Hematopoietic multipotent progenitor cell (in vitro differentiated cells): ENCODE measurements around the gene EGFLAM. TPM values are rescaled to one million over a fixed set of nuclear protein-coding genes. Genes with fewer than 3 reads are reported as not detected.

Source experiments
- DNase-seq, 3 donors: peaks; one replicate each; pipeline ENCODE4 v3.0.0-alpha.2; 2011 to 2015; ENCODE audit warnings: low read depth in 2 of 3, low spot score in 2 of 3
- total RNA-seq: library from RNA; depleted of rRNA; stranded (reverse); fragments of >200 nt; gene quantifications from one replicate; pipeline ENCODE4 v1.2.3, GENCODE V29; 2012

Gene EGFLAM
- total RNA-seq, 1 donor: under 0.01 TPM

DNA sequence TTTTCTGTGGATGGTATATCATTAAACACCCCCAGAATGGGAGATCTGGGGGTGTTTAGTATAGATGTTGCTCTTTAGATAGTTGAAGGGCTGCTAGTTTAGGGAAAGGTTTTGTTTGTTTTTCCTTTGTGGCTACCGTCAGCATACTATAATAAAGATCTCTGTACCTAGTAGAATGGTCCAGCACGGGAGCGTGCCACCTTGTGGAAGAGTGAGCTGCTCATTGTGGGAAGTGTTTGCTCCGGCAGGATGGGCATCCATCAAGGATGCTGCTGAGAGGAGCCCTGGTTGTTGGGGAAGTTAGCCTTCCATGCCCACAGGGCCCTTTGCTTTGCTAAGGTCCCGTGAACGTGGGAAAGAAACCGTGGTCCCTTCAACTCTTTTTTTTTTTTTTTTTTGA is 185.0 kb downstream of the EGFLAM start:
- DNase-seq: no peak

DNA sequence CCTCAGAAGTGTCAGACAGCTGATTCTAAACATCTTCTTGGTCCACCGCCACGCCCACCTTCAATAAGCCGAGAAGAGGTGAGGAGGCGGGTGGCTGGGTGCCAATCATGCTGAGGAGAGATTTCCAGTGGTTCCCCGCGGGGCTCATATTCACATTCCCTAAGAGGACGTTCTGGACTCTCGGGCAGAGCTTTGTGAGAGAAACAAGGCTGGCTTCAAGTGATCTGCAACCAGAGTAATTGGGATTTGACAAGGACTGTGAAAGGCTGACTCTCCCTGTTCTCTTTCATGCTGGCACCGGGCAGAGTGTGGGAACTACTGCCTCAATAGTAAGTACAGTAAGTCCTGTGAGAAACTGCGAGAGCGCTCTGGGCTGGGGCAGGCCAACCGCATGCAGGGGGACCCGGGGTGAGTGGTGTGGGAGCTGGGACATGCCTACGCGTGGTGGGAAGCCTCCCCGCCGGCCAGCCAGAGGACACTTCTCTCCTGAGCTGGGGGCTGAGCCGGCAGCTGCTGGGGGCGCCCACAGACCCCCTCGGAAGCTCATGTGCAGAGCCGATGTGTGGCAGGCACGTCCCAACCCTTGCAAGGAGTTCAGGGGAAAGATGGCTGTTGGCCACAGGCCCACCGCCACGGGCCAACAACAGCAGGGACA is 187.1 kb downstream of the EGFLAM start:
- no peak for DNase-seq

DNA sequence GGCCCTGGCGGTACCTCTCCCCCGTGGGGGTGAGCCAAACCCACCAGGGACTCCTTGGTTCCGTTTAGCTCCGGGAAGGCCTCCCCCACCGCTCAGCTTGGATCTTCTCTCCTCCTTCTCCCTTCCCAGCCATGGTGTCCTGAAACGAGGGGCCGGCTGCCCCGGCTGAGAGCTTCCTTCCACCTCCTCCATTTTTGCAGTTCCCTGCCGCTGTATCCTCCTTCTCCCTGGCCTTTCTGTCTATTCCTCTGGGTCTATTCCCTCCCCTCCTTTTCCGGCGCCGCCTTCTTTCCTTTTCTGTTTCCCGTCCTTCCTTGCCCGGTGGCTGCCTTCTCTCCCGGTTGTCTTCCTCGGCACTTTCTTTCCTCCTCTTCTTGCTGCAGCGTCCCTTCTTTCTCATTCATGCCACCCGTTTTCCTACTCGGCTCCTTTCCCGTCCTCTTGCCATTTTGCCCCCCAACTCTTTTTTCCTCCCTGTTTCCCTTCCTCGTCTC is 187.7 kb downstream of the EGFLAM start:
- no peak for DNase-seq

DNA sequence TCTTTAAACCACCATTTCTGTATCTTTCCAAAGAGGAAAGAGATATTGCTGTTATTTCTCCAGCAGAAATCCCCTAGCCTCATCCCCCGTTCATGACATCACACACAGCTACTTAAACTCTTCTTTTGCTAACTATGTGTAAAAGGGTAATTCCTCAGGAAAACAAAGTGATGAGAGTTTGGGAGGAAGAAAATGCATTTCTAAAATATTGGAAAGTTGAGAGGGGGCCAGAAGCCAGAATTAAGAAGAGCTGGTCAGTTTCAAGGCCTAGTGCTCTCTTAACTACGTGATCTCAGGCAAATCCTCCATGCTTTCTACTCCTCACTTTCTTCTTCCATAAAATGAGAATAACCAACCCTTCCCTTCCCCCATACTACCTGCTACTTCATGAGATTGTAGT is 188.7 kb downstream of the EGFLAM start:
- no peak for DNase-seq

DNA sequence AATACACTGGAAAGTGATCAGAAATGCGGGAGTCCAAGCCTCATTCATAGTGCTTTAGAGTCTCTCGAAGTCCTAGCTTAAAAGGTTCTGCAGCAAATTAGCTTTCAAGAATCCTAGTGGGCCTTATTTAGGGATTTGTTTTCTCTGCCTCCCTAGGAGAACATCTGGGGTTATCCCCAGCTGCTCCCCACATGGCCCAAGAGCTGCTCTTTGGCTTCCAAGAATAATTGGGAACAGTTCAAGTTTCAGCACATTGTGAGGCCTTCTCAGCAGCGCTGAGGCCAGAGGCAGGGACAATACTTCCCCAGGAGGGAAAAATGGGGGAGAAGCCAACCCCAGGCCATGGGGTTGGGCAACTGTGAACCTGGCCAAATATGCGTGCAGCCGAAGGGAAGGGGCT is 189.4 kb downstream of the EGFLAM start:
- DNase-seq: no peak

DNA sequence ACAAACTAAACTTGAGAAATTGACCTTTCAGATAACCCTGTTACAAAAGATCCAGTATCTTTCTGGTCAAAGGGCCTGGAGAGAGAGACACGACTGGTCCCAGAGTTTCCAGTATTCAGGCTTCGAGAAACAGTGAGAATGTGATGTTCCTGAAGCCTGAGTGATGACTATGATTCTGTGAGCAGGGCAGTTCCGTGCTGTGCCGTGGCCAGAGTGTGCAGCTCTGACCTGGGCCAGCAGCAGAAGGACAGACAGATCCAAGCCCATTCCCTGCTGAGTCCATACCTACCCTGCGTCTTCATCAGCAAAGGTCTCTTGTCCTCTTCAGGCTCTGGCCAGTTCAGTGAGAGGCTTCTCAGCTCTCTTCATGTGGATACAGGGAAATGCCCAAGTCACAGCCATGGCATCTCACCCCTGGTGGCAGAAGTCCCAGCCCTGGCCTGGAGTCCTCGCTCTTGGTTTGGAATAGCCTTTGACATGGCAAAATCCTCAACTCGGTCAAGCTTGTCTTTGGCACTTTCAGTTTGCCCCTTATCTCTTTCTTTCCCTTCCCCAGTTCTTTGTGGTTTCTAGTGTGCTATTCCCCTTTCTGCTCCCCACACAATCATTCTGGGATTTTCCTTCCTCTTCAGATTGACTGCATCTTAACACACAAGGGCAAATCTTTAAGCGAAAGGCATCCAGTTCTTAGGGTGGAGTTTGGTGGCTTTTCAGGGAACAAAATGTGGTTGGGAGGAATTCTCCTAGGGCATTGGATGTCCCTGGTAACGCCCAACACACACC is 190.4 kb downstream of the EGFLAM start:
- DNase-seq: no peak

DNA sequence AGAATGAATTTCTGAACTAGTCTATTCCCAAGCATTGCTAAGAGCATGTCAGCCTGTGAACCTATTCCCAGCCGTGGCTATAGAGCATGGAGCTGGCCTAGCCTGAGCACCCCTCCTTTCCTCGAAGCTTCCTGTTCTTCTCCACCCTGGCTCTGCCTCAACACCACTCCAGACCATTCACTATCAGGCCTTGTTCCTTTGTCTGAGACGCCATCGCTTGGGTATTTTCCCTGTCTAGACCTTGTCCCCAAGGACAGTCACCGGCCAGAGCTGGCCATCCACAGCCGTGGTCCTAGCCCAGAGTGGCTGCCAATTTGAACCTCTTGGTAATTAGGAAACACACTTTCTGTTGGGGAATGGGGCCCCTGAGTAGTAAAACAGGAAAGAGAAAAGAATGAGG is 192.3 kb downstream of the EGFLAM start:
- no peak for DNase-seq

DNA sequence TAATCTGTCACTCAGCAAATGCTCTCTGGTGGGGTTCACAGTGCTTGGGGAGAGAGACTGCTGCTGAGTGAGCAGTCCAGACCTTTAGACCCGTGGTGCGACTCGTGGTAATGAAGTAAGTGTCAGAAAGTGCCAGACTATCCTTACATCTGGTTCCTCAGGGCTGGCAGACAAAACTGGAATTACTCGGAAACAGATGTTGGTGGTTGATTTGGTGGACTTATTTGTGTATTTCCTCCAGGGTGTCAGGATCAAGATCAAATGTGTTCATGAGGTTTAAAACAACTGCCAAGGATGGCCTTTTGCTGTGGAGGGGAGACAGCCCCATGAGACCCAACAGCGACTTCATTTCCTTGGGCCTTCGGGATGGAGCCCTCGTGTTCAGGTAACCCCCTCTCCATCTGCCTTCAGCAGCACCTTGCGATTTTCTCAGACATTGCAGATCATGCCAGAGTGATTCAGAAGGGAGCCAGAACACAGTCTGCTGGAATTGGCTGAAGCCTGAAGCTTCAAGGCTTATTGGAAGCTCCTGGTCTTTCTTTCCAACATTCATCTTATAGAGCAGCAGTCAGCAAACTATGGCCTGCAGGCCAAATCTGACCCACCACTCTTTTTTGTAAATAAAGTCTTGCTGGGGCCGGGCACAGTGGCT is 192.8 kb downstream of the EGFLAM start:
- peak in 2 of 3 donors; percentile 21 to 62 for DNase-seq

DNA sequence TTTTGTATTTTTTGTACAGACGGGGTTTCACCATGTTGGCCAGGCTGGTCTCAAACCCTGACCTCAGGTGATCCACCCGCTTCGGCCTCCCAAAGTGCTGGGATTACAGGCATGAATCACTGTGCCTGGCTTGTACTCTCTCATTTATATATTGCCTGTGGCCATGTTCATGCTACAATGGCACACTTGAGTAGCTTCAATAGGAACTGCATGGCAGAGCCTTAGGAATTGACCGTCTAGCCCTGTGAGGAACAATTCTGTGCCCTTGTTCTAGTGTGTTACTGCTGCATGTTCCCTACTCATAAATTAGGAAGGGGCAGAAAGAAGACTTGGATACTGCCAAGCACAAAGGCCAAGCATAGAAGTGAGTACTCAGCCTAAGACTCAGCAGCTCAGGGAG is 193.8 kb downstream of the EGFLAM start:
- DNase-seq: no peak

DNA sequence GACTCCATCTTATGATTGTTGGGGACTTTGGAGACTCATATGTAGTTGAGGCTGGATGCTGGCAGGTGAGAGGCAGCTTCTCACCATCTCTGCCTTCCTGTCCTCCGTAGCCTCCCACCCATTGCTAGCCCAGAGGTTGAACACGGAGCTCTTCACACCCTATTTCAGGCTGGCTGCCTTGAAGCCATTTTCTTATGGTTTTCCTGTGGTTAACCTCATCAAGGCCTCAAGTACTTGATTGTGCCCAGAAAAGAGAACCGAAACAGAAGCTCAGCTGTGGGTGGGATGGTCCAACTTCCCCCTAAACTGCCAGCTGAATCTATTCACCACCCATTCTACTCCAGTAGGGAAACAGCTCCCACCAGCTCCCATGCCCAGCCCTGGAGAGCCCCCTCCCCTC is 195.1 kb downstream of the EGFLAM start:
- DNase-seq: peak; percentile 33 to 94 (median 87)

DNA sequence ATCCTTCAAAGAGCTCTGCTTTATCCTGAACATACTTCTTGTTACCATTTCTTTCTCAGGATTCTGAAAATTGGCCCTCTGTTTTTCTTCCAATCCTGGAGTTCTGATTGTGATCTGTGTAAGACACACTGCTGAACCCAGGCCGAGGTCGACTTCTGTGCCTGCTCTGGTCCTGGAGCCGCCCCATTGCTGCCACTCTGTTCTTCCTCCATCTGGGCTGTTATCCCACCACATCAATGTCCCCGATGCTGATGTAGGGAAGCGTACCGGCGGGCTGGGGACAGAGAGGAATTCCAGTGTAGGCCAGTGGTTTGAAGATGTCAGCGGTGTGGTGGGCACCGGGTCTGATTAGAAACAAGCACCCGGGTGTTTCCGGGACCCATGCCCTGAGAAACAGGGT is 195.6 kb downstream of the EGFLAM start:
- no peak for DNase-seq

DNA sequence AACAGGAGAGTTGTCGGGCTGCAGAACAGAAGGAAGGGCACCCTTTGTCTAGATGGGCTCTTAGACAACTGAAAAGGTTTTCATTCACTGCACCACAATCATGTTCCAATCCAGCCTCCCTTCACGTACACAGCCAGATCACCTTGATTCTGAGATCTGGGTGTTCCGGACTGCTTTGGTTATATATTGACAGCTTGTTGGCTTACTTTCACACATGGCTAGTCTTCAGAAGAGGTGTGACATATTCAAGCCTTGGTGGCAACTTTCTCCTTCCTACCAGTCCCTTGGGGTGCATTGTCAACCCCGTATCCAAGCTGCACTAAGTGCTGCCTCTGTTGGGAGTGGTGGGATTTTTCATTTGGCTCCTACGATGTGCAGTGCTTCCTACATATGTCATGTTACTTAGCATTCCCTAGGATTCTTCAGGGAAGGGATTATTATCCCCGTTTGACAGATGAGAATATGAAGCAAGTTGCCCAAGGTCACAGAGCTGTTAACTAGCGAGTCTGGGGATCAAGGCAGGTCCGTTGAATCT is 197.5 kb downstream of the EGFLAM start:
- DNase-seq: no peak

DNA sequence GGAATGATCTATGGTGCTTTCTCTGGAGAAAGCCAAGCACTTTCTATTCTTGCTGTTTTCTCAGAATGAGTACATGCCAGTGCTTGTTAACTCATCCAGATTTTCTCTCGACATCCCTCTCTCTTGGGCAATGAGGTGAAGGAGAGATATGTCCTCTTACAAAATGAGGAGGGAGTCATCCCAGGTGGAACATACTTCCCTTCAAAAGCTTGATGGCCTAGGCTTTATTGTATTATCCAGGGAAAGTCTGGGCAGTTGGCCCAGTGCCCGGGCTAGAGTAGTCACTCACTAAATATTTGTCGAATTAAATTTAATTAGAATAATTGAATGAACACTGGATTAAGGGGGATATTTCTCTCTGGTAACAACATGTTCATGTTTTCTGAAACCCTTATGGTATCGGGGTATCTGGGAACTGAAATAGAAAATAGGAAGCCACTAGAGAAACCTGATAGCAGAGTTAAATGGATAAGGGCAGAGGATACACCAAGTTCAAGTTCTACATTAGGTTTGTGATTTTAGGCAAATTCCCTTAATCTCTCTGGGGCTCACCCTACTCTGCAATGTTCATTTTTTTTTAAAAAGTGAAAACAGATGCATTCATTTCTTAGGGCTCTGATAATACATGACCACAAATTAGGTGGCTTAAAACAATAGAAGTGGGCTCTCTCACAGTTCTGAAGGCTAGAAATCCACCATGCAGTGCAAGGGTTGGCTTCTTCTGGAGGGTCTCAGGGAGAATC is 198.5 kb downstream of the EGFLAM start:
- DNase-seq: no peak

DNA sequence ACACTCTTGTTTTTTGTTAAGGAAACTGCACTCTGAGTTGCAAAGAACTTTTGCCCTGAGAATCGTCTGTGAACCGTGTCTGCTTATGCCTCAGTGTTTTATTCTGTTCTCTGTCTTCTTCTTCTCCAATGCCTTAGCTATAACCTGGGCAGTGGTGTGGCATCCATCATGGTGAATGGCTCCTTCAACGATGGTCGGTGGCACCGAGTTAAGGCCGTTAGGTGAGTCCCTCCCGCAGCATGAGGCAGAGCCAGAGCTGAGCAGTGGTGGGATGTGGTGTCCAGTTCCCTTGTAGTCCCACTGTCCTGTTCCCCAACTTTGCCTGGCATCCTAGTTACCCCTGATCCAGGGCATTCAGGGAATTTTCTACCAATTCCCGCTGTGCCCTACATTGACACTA is 199.8 kb downstream of the EGFLAM start:
- DNase-seq: no peak

DNA sequence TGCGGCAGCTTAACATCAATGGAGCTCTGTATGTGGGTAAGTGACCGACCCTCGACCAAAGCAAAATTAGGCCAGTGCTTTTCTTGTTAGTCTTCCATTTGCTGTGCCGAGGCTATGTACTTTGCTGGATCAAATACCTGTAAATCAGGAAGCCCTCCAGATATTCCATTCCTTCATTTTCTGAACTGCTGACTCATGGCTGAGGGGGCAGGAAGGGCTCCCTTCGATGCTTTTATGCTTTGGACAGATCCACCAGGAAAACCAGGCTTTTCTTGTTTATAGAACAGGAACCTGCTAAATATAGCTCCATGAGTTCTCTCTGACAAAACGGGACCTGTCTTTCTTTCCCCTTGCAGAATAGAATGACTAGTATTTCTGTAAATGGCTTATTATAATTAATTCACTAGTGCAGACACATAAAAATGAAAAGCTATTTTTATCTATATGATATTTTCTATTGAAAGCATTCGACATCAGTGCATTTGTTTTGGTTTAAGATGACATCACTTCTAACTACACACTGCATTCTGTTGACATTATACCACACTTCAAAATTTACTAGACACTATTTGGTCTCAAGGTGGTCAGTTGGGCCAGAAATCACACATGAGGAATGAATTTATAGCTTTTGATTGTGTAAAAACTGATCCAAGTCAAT is 204.7 kb downstream of the EGFLAM start:
- no peak for DNase-seq

DNA sequence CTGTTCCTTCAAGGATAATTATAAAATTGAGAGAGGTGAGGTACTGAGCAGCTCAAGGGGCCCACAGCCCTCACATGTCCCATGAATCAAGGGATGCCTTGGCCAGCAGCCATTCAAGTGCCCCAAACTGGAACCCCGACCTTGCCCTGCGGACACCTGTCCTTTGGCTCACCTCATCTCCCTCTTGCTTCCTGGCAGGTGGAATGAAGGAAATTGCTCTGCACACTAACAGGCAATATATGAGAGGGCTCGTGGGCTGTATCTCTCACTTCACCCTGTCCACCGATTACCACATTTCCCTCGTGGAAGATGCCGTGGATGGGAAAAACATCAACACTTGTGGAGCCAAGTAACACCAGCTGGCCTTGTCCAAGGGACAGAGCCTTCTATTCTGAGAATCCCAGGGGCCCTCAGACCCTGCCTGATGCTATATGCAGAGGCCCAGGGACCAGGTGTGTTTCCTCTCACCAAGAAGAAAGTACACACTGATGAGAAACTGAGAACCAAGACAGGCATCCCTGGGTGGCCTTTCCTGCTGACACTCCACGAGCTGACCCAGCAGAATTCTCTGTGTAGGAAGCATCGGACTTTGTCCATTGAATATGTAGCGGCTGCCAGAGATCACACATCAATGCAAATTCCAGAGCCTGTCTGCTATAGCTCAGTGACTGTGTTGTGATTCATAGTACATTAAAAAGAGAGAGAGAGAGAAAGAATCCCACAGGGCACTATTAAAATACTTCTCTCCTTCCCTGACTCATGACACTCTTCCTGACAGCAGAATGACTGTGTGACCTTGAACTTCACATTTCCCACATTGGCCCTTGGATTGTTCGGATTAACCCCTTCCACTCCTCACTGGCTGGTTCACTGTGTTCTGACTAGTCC is 205.5 kb downstream of the EGFLAM start:
- DNase-seq: no peak

DNA sequence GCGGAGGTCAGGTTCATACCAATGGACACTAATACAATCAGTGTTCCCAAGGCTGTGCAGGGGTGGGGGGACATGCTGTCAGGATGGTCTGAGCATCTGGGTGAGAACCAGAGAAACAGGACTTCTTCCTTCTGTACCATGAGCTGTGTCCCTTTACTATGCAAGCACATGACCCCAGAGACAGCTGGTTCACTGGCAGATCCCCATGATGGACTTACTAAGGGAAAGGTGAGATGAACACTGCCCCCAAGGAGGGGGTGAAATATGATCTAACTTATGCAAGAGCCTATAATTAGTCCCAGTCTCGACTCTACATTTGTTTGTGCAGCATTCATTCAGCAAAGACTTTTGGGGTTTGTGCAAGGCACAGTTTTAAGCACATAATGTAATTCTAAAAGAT is 206.7 kb downstream of the EGFLAM start:
- DNase-seq: no peak

DNA sequence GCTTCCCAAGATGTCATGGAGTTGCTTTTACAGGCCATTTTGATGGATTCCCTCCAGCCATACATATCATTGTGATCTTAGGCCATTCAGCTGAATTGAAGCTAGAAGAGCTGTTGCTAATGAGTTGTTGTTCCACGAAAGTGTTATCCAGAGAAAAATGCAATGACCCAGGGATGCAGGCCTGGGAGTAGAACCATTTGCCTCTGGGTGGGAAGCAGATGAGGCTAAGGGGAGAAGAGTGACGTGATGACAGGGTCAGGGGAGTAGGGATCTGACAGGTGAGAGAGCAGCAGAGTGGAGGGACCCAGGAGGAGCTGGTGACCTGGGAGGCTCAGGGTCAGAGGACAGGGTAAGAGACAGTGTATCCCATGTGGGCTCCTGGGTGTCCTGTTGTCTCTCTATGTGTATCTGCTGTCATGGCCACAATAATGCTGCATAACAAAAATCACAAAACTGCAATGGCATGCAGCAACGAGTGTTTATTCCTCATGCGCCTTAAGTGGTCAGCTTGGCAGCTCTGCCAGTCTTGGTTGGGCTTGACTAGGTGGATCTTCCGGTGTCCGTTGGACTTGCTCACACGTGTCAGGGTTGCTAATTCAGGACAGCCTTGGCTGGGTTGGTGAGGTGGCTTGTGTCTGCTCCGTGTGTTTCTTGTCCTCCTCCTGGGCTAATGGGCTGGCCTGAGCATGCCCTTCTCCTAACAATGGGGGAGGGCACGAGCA is 207.5 kb downstream of the EGFLAM start:
- DNase-seq: no peak
